ENCODE data around the gene IFIT1B. TPM values are rescaled to one million over a fixed set of nuclear protein-coding genes. Genes with fewer than 3 reads are reported as not detected.

IFIT1B gene
- polyA plus RNA-seq, 1 donor (not counting 4 experiments of a cell fraction or from before 2014, with no cell fraction given): not detected

- H3K4me3 ChIP-seq (ENCODE audit: control insufficient read depth in 2 of 3, extremely low read depth in 1 of 3, insufficient read depth in 2 of 3, low read depth in 1 of 3, low read length in 3 of 3): no peak overlapping the region
- H3K27ac ChIP-seq (ENCODE audit: control insufficient read depth, insufficient read depth, low read length): no peak overlapping the region
- no peak for FAIRE-seq
- dilution Hi-C loops (cut with MboI; ENCODE audit: extremely low pct_ligation_motif_present, low sequenced_read_pairs): no loop called here
- H3K9ac ChIP-seq (ENCODE audit: control insufficient read depth, extremely low read depth, insufficient read depth, low read length): no peak overlapping the region
- no peaks in the 10 kb centered on the region for H3K9me1 ChIP-seq (ENCODE audit: control insufficient read depth, extremely low read depth, insufficient read depth, low read length)
- no peaks in the 10 kb centered on the region for H3K36me3 ChIP-seq (ENCODE audit: control insufficient read depth in 2 of 2, extremely low read depth in 1 of 2, insufficient read depth in 2 of 2, low read length in 2 of 2)
- no peaks in the 10 kb centered on the region for H3K9me3 ChIP-seq (ENCODE audit: control insufficient read depth, low read depth, low read length)
- no peak overlapping the region for H2AFZ ChIP-seq (ENCODE audit: control insufficient read depth, low read length)
- TF ChIP-seq CTCF (optimal IDR thresholded peaks at IDR 0.05 in 1 of 3, IDR thresholded peaks at IDR 0.05 in 1 of 3, conservative IDR thresholded peaks at IDR 0.05 in 1 of 3; ENCODE audit: extremely low read depth in 1 of 3, insufficient read depth in 2 of 3, low read length in 3 of 3) (no peak), EZH2 (IDR thresholded peaks at IDR 0.05; ENCODE audit: low read length) (no peak)
- H3K79me2 ChIP-seq (ENCODE audit: control insufficient read depth, insufficient read depth, low read length): no peaks in the 10 kb centered on the region
- no peaks in the 10 kb centered on the region for H3K27me3 ChIP-seq (ENCODE audit: control insufficient read depth, extremely low read depth, insufficient read depth, low read length)
- no peaks in the 10 kb centered on the region for H4K20me1 ChIP-seq (ENCODE audit: control insufficient read depth, extremely low read depth, insufficient read depth, low read length)
- H3K4me2 ChIP-seq (ENCODE audit: control insufficient read depth, extremely low read depth, insufficient read depth, low read depth, low read length): no peak overlapping the region
- DNase-seq (ENCODE audit: low read depth, low spot score): no peak
- H3K4me1 ChIP-seq (ENCODE audit: control insufficient read depth, extremely low read depth, insufficient read depth, low read length): no peaks in the 10 kb centered on the region
Observed at GRCh38 chr10:89362929-89363328, 14.9 kb upstream of the IFIT1B start.

GRCh38 chr10:89363729-89364442, 14.0 kb upstream of the IFIT1B start:
- Histone ChIP-seq H3K27me3 (ENCODE audit: control insufficient read depth, extremely low read depth, insufficient read depth, low read length) (no peaks in the 10 kb centered on the region), H3K4me1 (ENCODE audit: control insufficient read depth, extremely low read depth, insufficient read depth, low read length) (no peaks in the 10 kb centered on the region), H3K9me1 (ENCODE audit: control insufficient read depth, extremely low read depth, insufficient read depth, low read length) (no peaks in the 10 kb centered on the region), H3K9ac (ENCODE audit: control insufficient read depth, extremely low read depth, insufficient read depth, low read length) (no peak overlapping the region), H3K27ac (ENCODE audit: control insufficient read depth, insufficient read depth, low read length) (no peak overlapping the region), H3K4me3 (ENCODE audit: control insufficient read depth in 2 of 3, extremely low read depth in 1 of 3, insufficient read depth in 2 of 3, low read depth in 1 of 3, low read length in 3 of 3) (no peak overlapping the region), H3K36me3 (ENCODE audit: control insufficient read depth in 2 of 2, extremely low read depth in 1 of 2, insufficient read depth in 2 of 2, low read length in 2 of 2) (no peaks in the 10 kb centered on the region), H3K79me2 (ENCODE audit: control insufficient read depth, insufficient read depth, low read length) (no peaks in the 10 kb centered on the region), H2AFZ (ENCODE audit: control insufficient read depth, low read length) (no peak overlapping the region), H4K20me1 (ENCODE audit: control insufficient read depth, extremely low read depth, insufficient read depth, low read length) (no peaks in the 10 kb centered on the region), H3K4me2 (ENCODE audit: control insufficient read depth, extremely low read depth, insufficient read depth, low read depth, low read length) (no peak overlapping the region), H3K9me3 (ENCODE audit: control insufficient read depth, low read depth, low read length) (no peaks in the 10 kb centered on the region)
- DNase-seq (ENCODE audit: low read depth, low spot score) (no peak), FAIRE-seq (no peak)
- TF ChIP-seq EZH2 (IDR thresholded peaks at IDR 0.05; ENCODE audit: low read length): no peak
- TF ChIP-seq CTCF (optimal IDR thresholded peaks at IDR 0.05 in 1 of 3, IDR thresholded peaks at IDR 0.05 in 1 of 3, conservative IDR thresholded peaks at IDR 0.05 in 1 of 3; ENCODE audit: extremely low read depth in 1 of 3, insufficient read depth in 2 of 3, low read length in 3 of 3): no peak
- dilution Hi-C loops (cut with MboI; ENCODE audit: extremely low pct_ligation_motif_present, low sequenced_read_pairs): no loop called here
